ENCODE measurements around the gene CHPF.

The CHPF gene, protein sequence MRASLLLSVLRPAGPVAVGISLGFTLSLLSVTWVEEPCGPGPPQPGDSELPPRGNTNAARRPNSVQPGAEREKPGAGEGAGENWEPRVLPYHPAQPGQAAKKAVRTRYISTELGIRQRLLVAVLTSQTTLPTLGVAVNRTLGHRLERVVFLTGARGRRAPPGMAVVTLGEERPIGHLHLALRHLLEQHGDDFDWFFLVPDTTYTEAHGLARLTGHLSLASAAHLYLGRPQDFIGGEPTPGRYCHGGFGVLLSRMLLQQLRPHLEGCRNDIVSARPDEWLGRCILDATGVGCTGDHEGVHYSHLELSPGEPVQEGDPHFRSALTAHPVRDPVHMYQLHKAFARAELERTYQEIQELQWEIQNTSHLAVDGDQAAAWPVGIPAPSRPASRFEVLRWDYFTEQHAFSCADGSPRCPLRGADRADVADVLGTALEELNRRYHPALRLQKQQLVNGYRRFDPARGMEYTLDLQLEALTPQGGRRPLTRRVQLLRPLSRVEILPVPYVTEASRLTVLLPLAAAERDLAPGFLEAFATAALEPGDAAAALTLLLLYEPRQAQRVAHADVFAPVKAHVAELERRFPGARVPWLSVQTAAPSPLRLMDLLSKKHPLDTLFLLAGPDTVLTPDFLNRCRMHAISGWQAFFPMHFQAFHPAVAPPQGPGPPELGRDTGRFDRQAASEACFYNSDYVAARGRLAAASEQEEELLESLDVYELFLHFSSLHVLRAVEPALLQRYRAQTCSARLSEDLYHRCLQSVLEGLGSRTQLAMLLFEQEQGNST

DNA sequence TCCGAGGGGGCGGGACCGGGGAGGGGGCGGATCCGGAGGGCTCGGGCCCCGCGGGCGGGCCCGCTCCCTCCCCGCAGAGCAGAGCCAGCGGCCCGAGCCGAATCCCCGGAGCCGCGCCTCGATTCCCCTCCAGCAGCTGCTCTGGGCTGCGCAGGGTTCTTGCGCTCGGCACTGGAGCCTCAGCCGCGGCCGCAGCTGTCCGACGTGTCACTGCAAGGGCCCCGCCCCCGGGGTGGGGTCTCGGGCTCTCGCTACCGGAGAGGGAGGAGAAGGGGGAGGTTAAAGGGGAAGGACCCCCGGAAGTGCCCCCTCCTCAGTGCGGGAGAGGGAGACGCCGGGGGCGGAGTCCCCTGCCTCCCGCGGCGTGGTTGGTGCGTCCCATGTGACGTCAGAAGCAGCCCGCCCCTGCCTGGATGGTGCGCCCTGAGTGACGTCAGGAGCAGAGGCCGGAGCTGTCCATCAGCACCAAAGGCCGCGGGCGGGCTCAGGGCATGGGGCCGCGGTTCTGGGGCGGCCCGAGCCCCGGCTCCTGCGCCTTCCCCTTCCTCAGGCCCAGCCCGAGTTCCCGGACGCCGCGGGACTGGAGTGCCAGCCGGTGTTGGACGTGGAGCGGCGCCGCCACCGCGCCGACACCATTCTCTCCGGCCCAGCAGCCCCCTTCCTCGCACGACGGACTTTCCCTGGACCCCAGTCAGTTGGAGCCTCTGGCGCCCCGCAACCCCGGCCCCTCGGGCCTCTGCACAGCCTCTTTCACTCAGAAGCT is at the start of gene CHPF, which contains the start of gene TMEM198:
CHPF (minus strand) TSS at position 214 of the 763 bp plus-strand sequence. CDS start 271 bp downstream, outside the sequence.
TMEM198 (plus strand) TSS at position 433 of the 763 bp plus-strand sequence. CDS start 700 bp downstream, outside the sequence.
- peak; percentile 92 for DNase-seq

DNA sequence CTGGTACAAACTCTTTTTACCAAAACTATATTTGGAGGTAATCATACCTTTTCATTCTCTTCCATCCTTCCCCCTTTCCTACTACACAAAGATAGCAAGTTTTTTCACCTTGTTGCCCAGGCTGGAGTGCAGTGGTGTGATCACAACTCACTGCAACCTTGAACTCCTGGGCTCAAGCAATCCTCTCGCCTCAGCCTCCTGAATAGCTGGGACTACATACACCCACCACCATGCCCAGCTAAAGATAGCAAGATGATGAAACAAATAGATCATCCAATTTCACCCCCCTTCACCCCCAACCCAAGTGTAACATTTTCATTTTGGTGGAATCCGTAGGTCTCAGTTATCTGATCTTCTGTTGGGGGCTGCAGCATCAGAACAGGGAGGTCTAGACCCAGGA is 49.5 kb upstream of the CHPF start:
- no peak for DNase-seq

DNA sequence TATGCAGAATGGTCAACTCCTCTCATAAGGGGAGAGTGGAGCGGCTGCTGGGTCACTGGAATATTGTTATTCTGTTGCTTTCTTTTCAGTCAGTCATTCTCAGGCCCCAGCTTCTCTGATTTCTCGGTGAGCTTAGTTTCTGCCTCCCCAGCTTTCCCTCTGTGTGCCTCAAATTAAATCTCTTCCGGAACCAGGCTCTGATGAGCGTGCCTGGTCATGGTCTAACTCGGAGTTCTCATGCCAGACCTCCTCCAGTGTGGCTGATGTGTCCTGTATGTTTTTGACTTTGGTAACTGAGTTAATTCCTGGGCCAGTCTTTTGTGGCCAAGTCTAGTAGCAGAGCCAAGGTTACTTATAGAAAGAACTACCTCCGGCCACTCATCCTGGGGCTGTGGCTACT is 49.1 kb upstream of the CHPF start:
- DNase-seq, result no peak

DNA sequence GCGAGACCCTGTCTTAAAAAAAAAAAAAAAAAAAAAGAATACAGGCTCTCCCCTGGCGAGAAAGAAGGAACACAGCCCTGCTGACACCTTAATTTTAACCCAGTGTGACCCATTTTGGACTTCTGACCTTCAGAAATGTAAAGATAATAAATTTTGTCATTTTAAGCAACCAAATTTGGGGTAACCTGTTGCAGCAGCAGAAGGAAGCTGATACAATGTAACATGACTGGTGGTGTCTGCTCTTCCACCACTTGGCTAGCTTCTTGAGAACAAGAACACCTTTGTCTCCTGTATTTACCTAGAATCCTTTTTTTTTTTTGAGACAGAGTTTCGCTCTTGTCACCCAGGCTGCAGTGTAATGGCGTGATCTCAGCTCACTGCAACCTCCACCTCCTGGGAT is 47.5 kb upstream of the CHPF start:
- DNase-seq, result no peak

DNA sequence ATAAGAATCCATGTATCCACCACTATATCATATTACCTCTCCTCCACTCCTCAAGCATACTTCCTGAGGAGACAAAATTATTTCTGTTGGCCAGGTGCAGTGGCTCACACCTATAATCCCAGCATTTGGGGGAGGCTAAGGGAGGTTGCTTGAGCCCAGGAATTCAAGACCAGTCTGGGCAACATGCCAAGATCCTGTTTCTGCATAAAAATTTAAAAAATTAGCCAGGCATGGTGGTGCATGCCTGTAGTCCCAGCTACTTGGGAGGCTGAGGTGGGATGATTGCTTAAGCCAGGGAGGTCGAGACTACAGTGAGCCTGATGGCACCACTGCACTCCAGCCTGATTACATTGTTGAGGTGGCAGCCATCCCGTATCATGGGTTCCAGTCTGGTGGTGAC is 37.7 kb upstream of the CHPF start:
- DNase-seq, result no peak

DNA sequence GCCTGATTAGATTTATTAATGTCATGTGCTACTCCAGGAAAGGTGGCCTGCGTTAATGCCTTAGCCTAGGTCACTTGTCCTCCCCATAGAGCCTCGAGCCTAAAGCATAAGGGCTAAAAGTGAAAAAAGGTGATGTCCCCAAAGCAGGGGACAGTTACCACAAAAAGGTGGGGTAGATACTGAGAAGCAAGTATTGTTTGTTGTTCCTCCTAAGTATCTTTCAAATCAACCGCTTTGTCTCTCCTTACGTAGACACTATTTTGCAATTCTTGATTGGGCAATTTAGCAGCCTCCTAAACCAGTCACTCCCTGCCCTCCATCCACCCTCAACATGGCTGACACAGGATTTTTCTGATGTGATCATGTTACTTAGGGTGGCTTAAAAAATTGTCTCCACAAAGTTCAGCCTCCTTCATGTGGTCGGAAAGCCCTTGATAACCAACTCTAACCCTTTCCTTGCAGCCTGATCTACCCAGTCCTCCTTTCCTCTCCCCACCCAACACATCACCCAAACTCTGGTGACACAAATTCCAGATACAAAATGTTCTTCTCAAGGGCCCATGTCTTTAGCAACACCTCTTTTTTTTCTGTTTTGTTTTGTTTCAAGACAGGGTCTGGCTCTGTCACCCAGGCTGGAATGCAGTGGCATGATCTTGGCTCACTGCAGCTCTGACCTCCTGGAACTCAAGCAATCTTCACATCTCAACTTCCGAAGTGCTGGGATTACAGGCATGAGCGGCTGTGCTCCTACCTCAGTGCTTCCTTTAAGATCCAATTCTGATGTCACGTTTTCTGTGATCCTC is 35.4 kb upstream of the CHPF start:
- DNase-seq, result peak; percentile 78

DNA sequence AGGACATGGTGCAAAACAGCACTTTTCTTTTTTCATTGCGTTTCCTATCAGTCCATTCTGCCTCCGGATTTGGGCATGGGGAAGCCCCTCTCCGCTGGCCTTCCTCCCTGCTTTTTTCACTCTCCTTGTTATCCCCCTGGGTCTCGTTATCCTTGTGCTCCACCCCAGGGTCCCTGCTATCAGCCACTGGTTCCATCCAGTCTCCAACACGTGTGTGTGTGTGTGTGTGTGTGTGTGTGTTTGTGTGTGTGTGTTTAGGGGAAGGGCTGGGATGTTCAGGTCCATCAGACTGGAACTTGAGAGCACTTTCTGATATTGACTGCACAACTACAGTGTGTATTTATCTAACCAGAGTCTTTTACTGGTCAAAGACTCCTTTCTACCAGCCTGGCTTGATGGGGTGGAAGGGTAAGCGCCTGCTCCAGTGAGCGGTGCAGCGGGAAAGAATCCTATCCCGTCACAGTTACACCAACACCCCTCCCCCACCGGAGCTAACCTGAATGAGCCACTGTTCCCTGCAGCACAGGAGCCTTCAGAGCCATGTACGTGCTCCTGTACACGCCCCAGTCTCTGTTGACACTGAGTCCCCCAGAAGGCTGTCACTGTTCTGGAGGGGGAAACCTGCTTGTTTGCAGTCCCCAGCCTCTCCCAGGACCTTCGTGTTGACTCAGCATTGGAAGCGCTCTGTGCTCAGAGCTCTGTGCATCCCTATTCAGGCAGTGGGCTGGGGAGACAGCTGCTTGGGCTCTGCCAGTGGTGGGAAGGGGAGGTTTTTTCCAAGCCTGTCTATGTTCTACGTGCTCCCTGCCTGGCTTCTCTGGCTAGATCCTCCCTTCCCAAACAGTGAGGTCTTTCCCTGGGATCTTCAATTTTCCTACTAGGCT is 33.1 kb upstream of the CHPF start:
- no peak for DNase-seq

DNA sequence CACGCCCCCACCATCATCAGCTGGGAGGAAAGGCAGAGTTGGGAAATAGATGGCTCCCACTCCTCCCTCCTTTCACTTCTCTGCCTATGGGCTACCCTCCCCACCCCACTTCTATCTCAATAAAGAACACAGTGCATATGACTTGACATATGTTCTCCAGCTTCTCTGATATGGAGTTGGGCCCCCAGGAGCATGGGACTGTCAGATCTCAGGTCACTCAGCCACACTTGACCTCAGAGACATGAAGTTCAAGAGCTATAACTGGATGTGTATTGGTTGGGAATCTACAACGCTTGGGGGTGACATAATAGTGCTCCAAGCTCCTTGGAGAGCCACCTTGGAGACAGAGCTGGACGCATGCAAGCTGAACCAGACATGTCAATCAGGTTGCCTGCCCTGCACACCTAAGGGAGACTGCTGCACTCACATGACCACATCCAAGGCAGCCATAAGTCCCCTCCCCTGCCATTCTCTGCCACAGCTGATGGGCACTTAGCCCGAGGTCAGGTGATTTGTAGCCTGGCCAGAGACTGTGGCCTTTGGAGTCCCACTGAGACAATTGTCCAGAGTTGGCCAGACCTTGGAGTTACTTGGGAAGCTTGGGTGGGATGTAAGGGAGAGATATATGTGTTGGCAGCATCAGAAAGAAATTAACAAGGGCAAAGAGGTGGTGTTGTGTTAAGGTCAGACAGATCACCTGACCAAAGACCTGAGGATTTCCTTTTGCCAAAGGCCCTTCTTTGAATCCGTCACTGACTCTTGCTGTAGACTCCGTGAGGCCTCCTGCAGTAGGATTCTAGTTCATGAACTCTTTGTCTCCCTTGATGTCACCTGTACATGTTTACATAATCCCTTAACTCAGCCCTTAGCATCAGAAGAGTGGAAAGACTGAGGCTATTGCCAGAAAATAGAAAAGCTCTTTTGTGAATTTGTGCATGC is 32.2 kb upstream of the CHPF start:
- DNase-seq, result no peak

DNA sequence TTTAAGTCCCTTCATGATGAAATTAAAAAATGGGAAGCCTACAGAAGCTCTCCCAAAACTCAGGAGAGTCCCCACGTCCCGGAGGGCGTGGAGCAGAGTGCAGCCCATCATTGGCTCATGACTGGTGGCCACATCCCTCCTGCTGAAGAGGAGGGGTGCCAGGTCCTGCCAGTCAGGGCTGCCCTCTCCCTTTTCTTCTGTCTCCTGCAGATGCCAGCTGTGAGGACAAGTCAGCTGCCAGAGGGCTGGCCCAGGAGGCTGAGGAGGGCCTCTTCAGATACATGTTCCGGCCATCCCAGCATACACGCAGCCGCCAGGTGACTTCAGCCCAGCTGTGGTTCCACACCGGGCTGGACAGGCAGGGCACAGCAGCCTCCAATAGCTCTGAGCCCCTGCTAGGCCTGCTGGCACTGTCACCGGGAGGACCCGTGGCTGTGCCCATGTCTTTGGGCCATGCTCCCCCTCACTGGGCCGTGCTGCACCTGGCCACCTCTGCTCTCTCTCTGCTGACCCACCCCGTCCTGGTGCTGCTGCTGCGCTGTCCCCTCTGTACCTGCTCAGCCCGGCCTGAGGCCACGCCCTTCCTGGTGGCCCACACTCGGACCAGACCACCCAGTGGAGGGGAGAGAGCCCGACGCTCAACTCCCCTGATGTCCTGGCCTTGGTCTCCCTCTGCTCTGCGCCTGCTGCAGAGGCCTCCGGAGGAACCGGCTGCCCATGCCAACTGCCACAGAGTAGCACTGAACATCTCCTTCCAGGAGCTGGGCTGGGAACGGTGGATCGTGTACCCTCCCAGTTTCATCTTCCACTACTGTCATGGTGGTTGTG is 31.1 kb upstream of the CHPF start:
- DNase-seq, result no peak

DNA sequence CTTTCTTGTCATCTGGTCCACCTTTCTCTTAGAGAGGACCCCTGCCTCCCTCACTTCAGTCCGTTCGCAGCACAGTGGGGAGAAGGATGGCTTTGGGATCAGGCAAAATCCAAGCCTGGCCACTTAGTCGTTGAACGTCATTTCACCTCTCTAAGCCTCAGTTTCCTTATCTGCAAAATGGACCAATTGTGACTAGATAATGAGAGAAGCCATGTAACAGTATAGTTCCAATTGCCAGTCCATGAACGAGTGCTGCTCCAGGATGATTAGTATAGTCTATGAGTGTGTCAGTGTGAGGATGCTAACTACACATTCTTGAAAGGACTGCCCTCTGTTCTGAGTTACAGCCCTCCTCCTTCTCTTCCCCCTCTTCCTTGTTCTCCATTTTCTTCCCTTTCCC is 29.6 kb upstream of the CHPF start:
- no peak for DNase-seq

DNA sequence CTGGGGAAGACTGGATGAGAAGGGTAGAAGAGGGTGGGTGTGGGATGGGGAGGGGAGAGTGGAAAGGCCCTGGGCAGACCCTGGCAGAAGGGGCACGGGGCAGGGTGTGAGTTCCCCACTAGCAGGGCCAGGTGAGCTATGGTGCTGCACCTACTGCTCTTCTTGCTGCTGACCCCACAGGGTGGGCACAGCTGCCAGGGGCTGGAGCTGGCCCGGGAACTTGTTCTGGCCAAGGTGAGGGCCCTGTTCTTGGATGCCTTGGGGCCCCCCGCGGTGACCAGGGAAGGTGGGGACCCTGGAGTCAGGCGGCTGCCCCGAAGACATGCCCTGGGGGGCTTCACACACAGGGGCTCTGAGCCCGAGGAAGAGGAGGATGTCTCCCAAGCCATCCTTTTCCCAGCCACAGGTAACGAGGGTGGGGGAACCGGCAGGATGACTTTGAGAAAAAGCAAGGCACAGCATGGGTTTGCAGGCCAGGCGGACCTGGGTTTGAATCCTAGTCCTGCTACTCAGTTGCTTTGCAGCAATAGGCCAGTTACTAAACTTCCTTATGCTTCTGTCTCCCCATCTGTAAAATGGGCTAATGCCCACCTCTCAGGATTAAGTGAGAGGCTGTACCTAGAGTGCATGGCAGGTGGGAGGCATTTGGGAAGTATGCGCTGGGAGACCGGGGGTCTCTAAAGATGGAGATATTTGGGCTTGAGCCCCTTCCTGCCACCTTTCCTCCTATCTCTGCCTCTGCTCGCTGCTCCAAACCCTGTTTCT is 28.8 kb upstream of the CHPF start, which contains the start of gene INHA:
INHA (plus strand) TSS at position 74 of the 765 bp plus-strand sequence; CDS start at position 139, 65 bp downstream.
- no peak for DNase-seq

DNA sequence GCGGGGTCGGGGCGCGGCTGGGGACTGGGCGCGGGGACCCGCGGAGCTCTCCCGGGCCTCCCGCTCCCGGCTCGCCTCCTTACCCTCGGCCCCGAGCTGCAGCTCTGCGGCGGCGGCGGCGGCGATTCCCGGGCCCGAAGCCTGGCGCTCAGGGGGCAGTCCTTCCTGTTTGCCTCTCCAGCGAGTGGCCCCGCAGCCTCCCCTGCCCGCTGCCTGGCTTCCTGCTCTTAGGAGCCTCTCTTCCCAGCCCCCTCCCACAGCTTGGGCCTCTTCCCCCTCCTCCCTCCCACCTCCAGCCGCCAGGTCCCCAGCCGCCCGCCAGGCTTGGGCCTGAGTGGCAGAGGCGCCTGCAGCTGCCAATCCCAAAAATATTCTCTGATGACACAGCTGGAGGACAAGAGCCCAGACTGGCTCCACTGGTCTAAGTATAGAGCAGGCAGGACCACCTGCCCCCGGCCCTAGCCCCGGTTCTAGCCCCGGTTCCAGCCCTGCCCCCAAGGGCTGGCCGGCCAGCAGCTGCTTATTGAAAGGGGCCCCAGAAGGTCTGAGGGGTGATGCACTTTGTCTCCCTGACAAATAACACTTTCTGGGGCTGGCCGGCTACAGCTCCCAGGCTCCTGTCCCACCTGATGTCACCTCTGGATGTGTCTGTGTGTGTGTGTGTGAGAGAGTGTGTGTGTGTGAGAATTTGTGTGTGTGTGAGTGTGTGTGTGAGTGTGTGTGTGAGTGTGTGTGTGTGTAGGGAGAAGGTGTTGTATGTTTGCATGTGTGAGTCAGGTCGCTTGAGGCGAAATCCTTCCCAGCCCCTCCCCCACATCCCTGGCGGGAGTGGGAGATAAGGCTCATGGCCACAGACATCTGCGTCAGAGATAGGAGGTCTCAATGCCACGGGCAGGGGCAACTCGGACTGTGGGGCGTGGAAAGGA is 28.0 kb upstream of the CHPF start, which contains the start of gene OBSL1:
OBSL1 (minus strand) TSS at position 229 of the 926 bp plus-strand sequence. CDS start 307 bp downstream, outside the sequence.
- DNase-seq, result no peak

DNA sequence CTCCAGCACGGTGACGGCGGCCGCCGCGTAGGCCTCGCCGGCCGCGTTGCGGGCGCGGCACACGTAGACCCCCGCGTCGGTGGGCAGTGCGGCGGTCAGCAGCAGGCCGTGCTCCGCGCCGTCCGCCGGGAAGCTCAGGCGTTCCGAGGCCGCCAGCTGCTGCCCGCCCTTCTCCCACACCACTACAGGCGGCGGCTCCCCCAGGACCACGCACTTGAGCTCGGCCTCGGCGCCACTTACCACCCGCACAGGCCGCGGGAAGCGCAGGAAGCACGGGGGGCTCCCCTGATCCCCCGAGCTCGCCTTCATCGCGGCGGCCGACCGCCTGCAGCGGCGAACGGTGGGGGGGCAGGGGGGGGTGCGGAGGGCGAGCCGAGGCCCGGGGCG is 27.3 kb upstream of the CHPF start:
- DNase-seq, result no peak

DNA sequence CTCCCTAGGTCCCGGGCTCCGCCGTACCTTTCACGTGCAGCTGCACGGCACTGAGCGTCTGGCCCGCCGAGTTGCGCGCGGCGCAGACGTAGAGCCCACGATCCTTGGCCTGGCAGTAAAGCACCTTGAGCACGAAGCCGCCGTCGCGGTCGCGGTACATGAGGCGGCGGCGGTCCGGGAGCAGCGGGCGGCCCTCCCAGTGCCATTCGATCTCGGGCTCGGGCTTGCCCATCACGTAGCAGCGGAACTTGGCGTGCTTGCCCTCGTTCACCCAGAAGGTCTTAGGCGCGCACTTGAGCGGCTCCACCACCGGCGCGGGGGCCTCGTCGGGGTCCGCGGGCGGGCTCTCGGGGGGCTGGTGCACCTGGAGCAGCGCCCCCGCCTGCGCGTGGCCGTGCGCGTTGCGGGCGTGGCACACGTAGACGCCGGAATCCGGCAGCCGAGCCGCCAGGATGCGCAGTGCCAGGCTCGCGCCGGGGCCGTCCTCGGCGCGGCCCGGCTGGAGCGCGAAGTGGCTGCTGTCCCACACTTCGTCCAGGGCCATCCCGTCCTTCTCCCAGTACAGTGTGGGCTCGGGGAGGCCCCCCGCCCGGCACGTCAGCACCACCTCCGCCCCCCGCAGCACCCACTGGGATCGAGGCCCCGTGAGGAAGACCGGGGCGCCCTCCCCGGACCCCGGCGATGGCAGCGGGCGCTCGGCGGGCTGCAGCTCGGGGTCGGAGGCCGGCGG is 26.8 kb upstream of the CHPF start:
- no peak for DNase-seq

DNA sequence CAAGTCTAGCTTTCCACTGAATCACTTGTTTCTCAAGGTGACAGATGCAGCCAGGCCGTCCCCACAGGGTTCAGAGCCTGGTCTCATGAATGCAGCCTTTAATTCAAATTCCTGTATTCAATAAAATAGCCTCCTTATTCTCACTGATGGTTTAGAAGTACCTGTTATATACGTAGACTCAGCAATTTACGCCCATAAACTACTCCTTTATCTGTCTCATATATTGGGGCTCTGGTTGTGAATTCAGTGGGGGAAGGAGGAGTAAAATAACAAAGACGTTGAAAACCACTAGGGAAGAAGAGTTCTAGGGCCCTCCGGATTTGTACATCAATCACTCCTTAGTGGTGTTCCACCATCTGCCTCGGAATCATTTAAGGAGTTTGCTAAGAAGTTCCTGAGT is 26.0 kb upstream of the CHPF start:
- DNase-seq, result no peak

DNA sequence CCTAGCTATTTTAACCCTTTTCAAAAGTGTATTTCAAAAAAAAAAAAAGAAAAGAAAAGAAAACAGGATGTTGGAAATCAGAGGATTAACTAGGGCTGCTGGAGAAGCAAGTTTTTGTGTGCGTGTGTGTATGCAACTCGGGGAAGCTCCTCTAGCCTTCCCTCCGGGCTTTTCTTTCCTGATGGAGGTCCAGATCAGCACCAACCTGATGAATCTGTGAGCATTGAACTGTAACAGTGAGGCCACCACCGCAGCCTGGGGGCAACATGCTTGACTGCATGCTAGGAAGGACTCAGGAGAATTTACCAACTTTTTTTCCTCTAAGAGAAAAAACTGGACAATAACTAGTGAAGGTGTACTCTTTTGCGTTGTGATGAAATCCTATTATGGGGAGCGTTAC is 25.4 kb upstream of the CHPF start:
- DNase-seq, result no peak

All from inflammatory macrophage treated with lipopolysaccharide for 4 hours (primary cell).